Measurements from ENCODE around the gene GALNTL6. TPM values are rescaled to one million over a fixed set of nuclear protein-coding genes. Genes with fewer than 3 reads are reported as not detected.

GALNTL6 gene
- polyA plus RNA-seq, 1 donor from 2014 or later, result 14.9 TPM

- H3K9me2 ChIP-seq (ENCODE audit: insufficient read depth, low read length), result no peaks in the 10 kb centered on the region
- no peaks in the 10 kb centered on the region for H3K9me3 ChIP-seq (ENCODE audit: low read length)
- H4K20me1 ChIP-seq (ENCODE audit: insufficient read depth), result no peaks in the 10 kb centered on the region
- H3F3A ChIP-seq (ENCODE audit: insufficient read depth, low read length, poor library complexity, severe bottlenecking), result no peaks in the 10 kb centered on the region
- H3K4me3 ChIP-seq (ENCODE audit: low read length), result no peak overlapping the region
- H3K36me3 ChIP-seq (ENCODE audit: insufficient read depth, low read length), result no peaks in the 10 kb centered on the region
- H3K79me2 ChIP-seq (replicated peaks; ENCODE audit: insufficient read depth, low read length), result no peaks in the 10 kb centered on the region
- H3K9ac ChIP-seq (ENCODE audit: low read length), result no peak overlapping the region
- H3K4me2 ChIP-seq (ENCODE audit: low read length), result no peak overlapping the region
- H2AFZ ChIP-seq (ENCODE audit: low read depth, low read length), result no peak overlapping the region
- H3K27me3 ChIP-seq (ENCODE audit: insufficient read depth, low read depth, low read length), result no peaks in the 10 kb centered on the region
- no peak overlapping the region for H3K27ac ChIP-seq (ENCODE audit: low read length)
- TF ChIP-seq REST (IDR thresholded peaks at IDR 0.05; ENCODE audit: borderline replicate concordance) (no peak), RAD21 (conservative IDR thresholded peaks at IDR 0.05) (no peak), MXI1 (conservative IDR thresholded peaks at IDR 0.05; ENCODE audit: poor library complexity, severe bottlenecking) (no peak), POLR2AphosphoS5 (IDR thresholded peaks at IDR 0.05) (no peak), EZH2 (IDR thresholded peaks at IDR 0.05; ENCODE audit: borderline replicate concordance, insufficient read depth, low read length, poor library complexity, severe bottlenecking) (no peak), SMC3 (conservative IDR thresholded peaks at IDR 0.05; ENCODE audit: poor library complexity) (no peak), EP300 (conservative IDR thresholded peaks at IDR 0.05; ENCODE audit: poor library complexity, severe bottlenecking) (no peak), CTCF (IDR thresholded peaks at IDR 0.05; ENCODE audit: poor library complexity, severe bottlenecking) (no peak), TAF1 (IDR thresholded peaks at IDR 0.05; ENCODE audit: low read depth) (no peak)
Observed at GRCh38 chr4:171929907-171930306, 116.7 kb downstream of the GALNTL6 start.

- H3K4me2 ChIP-seq (ENCODE audit: low read length), result no peak overlapping the region
- H3K79me2 ChIP-seq (replicated peaks; ENCODE audit: insufficient read depth, low read length), result no peaks in the 10 kb centered on the region
- H3K9ac ChIP-seq (ENCODE audit: low read length), result no peak overlapping the region
- H3F3A ChIP-seq (ENCODE audit: insufficient read depth, low read length, poor library complexity, severe bottlenecking), result no peaks in the 10 kb centered on the region
- no peaks in the 10 kb centered on the region for H3K9me3 ChIP-seq (ENCODE audit: low read length)
- no peaks in the 10 kb centered on the region for H4K20me1 ChIP-seq (ENCODE audit: insufficient read depth)
- no peaks in the 10 kb centered on the region for H3K36me3 ChIP-seq (ENCODE audit: insufficient read depth, low read length)
- no peak overlapping the region for H2AFZ ChIP-seq (ENCODE audit: low read depth, low read length)
- no peak for TF ChIP-seq EP300 (conservative IDR thresholded peaks at IDR 0.05; ENCODE audit: poor library complexity, severe bottlenecking)
- TF ChIP-seq SMC3 (conservative IDR thresholded peaks at IDR 0.05; ENCODE audit: poor library complexity), result no peak
- TF ChIP-seq REST (IDR thresholded peaks at IDR 0.05; ENCODE audit: borderline replicate concordance), result no peak
- no peak for TF ChIP-seq EZH2 (IDR thresholded peaks at IDR 0.05; ENCODE audit: borderline replicate concordance, insufficient read depth, low read length, poor library complexity, severe bottlenecking)
- TF ChIP-seq CTCF (IDR thresholded peaks at IDR 0.05; ENCODE audit: poor library complexity, severe bottlenecking), result no peak
- TF ChIP-seq RAD21 (conservative IDR thresholded peaks at IDR 0.05), result no peak
- no peak for TF ChIP-seq TAF1 (IDR thresholded peaks at IDR 0.05; ENCODE audit: low read depth)
- no peak for TF ChIP-seq POLR2AphosphoS5 (IDR thresholded peaks at IDR 0.05)
- no peak for TF ChIP-seq MXI1 (conservative IDR thresholded peaks at IDR 0.05; ENCODE audit: poor library complexity, severe bottlenecking)
- no peaks in the 10 kb centered on the region for H3K27me3 ChIP-seq (ENCODE audit: insufficient read depth, low read depth, low read length)
- no peak overlapping the region for H3K4me3 ChIP-seq (ENCODE audit: low read length)
- H3K9me2 ChIP-seq (ENCODE audit: insufficient read depth, low read length), result no peaks in the 10 kb centered on the region
- H3K27ac ChIP-seq (ENCODE audit: low read length), result no peak overlapping the region
Observed at GRCh38 chr4:171932238-171932637, 119.0 kb downstream of the GALNTL6 start.
